GM12878 (cell line): ENCODE measurements around the gene STAT5A. TPM values are rescaled to one million over a fixed set of nuclear protein-coding genes. Genes with fewer than 3 reads are reported as not detected.

Experiments
- ATAC-seq: fragments of 200-7000 bp; cut with Tn5 transposase; 3 replicates; pipeline ENCODE4 v1.9.1; 2020; ENCODE audit warnings: mild to moderate bottlenecking, moderate library complexity
- BruUV-seq: library from RNA; stranded (reverse); fragments of 400-500 nt; replicated peaks from 2 replicates; lab custom pipeline; 2021; lab: Mats Ljungman, UMichigan
- CTCF ChIA-PET: fragments of 300-600 bp; sonication (Branson Sonifier 250); formaldehyde crosslinking; extraction: SDS; loops from one replicate; lab custom pipeline; 2021; ENCODE audit warnings: inconsistent platforms; lab: Yijun Ruan, JAX
- POLR2A ChIA-PET: fragments of 350-600 bp; formaldehyde crosslinking; extraction: SDS; loops from one replicate; lab custom pipeline; 2021; ENCODE audit warnings: inconsistent platforms; lab: Charles Lee
- RAD21 ChIA-PET: fragments of 300-600 bp; sonication (Branson Sonifier 250); formaldehyde crosslinking; loops from one replicate; lab custom pipeline; 2023; ENCODE audit warnings: antibody characterized with exemption; ENCODE audit not compliant: unreplicated experiment; lab: Charles Lee
- SMC1A ChIA-PET: fragments of 300-600 bp; sonication (Branson Sonifier 250); formaldehyde crosslinking; loops from one replicate; lab custom pipeline; 2023; ENCODE audit not compliant: unreplicated experiment, uncharacterized antibody; lab: Charles Lee
- DNase-seq: peaks from one replicate; pipeline ENCODE4 v3.0.0-alpha.2; 2011; ENCODE audit warnings: low read depth, low spot score
- FAIRE-seq: peaks from 3 replicates; lab custom pipeline; 2011; peaks lifted over from hg19 to GRCh38; lab: Jason Lieb, UNC
- H2AFZ ChIP-seq: 2 replicates; pipeline ENCODE4 v1.6.0; 2011; ENCODE audit warnings: low read depth, low read length, control low read depth; ENCODE audit not compliant: control insufficient read depth
- H3K27ac ChIP-seq: 2 replicates; pipeline ENCODE4 v1.5.1; 2011; ENCODE audit warnings: control low read depth; ENCODE audit not compliant: control insufficient read depth, insufficient read depth
- H3K27me3 ChIP-seq, 2 experiments: replicated peaks in 1 of 2; 2 replicates each; pipeline versions ENCODE4 v1.6.0 to v1.6.1; 2011; ENCODE audit warnings: low read length in 1 of 2; ENCODE audit not compliant: control insufficient read depth in 2 of 2, insufficient read depth in 2 of 2
- H3K36me3 ChIP-seq, 2 experiments: 2 replicates each; pipeline ENCODE4 v1.5.1; 2011; ENCODE audit warnings: low read length in 1 of 2; ENCODE audit not compliant: control insufficient read depth in 2 of 2, insufficient read depth in 2 of 2
- H3K4me1 ChIP-seq: 2 replicates; pipeline ENCODE4 v1.6.1; 2011; ENCODE audit warnings: mild to moderate bottlenecking, low read length, moderate library complexity, mixed read lengths; ENCODE audit not compliant: control insufficient read depth, insufficient read depth
- H3K4me2 ChIP-seq: 2 replicates; pipeline ENCODE4 v1.6.0; 2011; ENCODE audit warnings: control low read depth; ENCODE audit not compliant: control insufficient read depth, insufficient read depth
- H3K4me3 ChIP-seq: fragments of 200-600 bp; sonication (generic); 2 replicates; pipeline ENCODE4 v1.5.1; 2016
- H3K79me2 ChIP-seq: 2 replicates; pipeline ENCODE4 v1.6.0; 2011; ENCODE audit warnings: low read length; ENCODE audit not compliant: control insufficient read depth, insufficient read depth
- H3K9ac ChIP-seq: 2 replicates; pipeline ENCODE4 v1.8.0; 2011; ENCODE audit warnings: low read length, control low read depth, mixed read lengths; ENCODE audit not compliant: control insufficient read depth, insufficient read depth
- H3K9me3 ChIP-seq: replicated peaks from 3 replicates; pipeline ENCODE4 v1.5.1; 2011; ENCODE audit warnings: mild to moderate bottlenecking, low read length; ENCODE audit not compliant: control insufficient read depth, insufficient read depth
- H4K20me1 ChIP-seq: 2 replicates; pipeline ENCODE4 v1.6.0; 2011; ENCODE audit not compliant: control insufficient read depth, insufficient read depth
- ASH2L ChIP-seq: fragments of 300-600, 200-600 bp; sonication (generic); IDR thresholded peaks from 2 replicates; pipeline ENCODE4 v1.6.1; 2017; ENCODE audit warnings: low read depth, mild to moderate bottlenecking, borderline replicate concordance
- BACH1 ChIP-seq: fragments of 450-650 bp; IDR thresholded peaks from 2 replicates; pipeline ENCODE4 v1.6.1; 2017; ENCODE audit warnings: mild to moderate bottlenecking, borderline replicate concordance
- BHLHE40 ChIP-seq, 2 experiments: fragments of 450-650 bp in 1 of 2; IDR thresholded peaks; 2 replicates each; pipeline ENCODE4 v1.6.1; 2011 to 2017; ENCODE audit warnings: low read depth in 2 of 2, borderline replicate concordance in 1 of 2, improper control_type of control experiment in 1 of 2, low read length in 1 of 2, mild to moderate bottlenecking in 1 of 2
- EZH2 ChIP-seq: IDR thresholded peaks from 2 replicates; pipeline ENCODE4 v1.6.1; 2012; ENCODE audit warnings: low read depth, mild to moderate bottlenecking, control low read depth, inconsistent platforms, low read length, borderline replicate concordance; ENCODE audit not compliant: control insufficient read depth
- FOXM1 ChIP-seq: IDR thresholded peaks from 2 replicates; pipeline ENCODE4 v1.6.1; 2012; ENCODE audit warnings: low read depth, mild to moderate bottlenecking, inconsistent platforms, low read length, moderate library complexity
- IKZF2 ChIP-seq, 2 experiments: fragments of 450-650 bp; IDR thresholded peaks; 2 replicates each; pipeline ENCODE4 v1.6.1; 2017; ENCODE audit warnings: mild to moderate bottlenecking in 2 of 2, moderate library complexity in 2 of 2
- MTA2 ChIP-seq: fragments of 450-650 bp; IDR thresholded peaks from 2 replicates; pipeline ENCODE4 v1.6.1; 2016; ENCODE audit warnings: low read depth, mild to moderate bottlenecking, moderate library complexity
- MYB ChIP-seq: fragments of 150-350 bp; IDR thresholded peaks from 2 replicates; pipeline ENCODE4 v1.6.1; 2014; ENCODE audit warnings: mild to moderate bottlenecking, low read depth, low read length, borderline replicate concordance
- NR2C2 ChIP-seq: IDR thresholded peaks from 2 replicates; pipeline ENCODE4 v1.6.1; 2011; ENCODE audit warnings: borderline replicate concordance, low read depth; ENCODE audit not compliant: control insufficient read depth, insufficient read length
- PAX8 ChIP-seq: fragments of 450-650 bp; IDR thresholded peaks from 2 replicates; pipeline ENCODE4 v1.6.1; 2017; ENCODE audit warnings: mild to moderate bottlenecking, moderate library complexity
- RELA ChIP-seq: fragments of 450-650 bp; IDR thresholded peaks from 2 replicates; pipeline ENCODE4 v1.8.0; 2014; ENCODE audit warnings: borderline replicate concordance; ENCODE audit not compliant: partially characterized antibody
- SIX5 ChIP-seq: IDR thresholded peaks from 2 replicates; pipeline ENCODE4 v1.6.1; 2011; ENCODE audit warnings: mild to moderate bottlenecking, low read depth, low read length, moderate library complexity; ENCODE audit not compliant: severe bottlenecking
- SREBF2 ChIP-seq: IDR thresholded peaks from 2 replicates; pipeline ENCODE4 v1.6.1; 2012; ENCODE audit warnings: mild to moderate bottlenecking, low read length
- TCF12 ChIP-seq: IDR thresholded peaks from 2 replicates; pipeline ENCODE4 v1.6.1; 2011; ENCODE audit warnings: low read depth, mild to moderate bottlenecking, low read length
- WRNIP1 ChIP-seq: IDR thresholded peaks from 2 replicates; pipeline ENCODE4 v1.6.1; 2011; ENCODE audit warnings: low read depth, low read length, improper control_type of control experiment, borderline replicate concordance
- WGBS: methylation state at CpG from one replicate; pipeline ENCODE4 v1.1.6; 2016; ENCODE audit warnings: low lambda C conversion rate; ENCODE audit not compliant: insufficient replicate concordance, insufficient coverage; ENCODE audit errors: missing lambda C conversion rate; 5-methylcytosine and 5-hydroxymethylcytosine counted together
- in situ Hi-C: fragments of 300-500 bp; cut with MboI; formaldehyde crosslinking; loops from 9 replicates; pipeline ENCODE4 v1.14.3; 2018; ENCODE audit warnings: mixed read lengths
- intact Hi-C: fragments of 100-400 bp; cut with micrococcal nuclease; formaldehyde crosslinking; loops from one replicate; pipeline ENCODE4 v1.14.2; 2022; ENCODE audit not compliant: unreplicated experiment
- polyA plus RNA-seq, 11 experiments: library from polyadenylated mRNA; depleted of rRNA in 4 of 11; unstranded in 6 of 11; stranded (reverse) in 5 of 11; fragments of >200 nt; fragmentation: Nextera tagmentation in 4 of 11; fragmentation: Illumina TruSeq in 1 of 11; extraction: Ambion mirVana in 4 of 11; extraction: Trizol in 1 of 11; gene quantifications; 1 replicate in 1 of 11; 2 replicates in 10 of 11; pipeline versions ENCODE4 v1.2.1 to v1.2.3, GENCODE V29; 2011 to 2016; ENCODE audit warnings: inconsistent platforms in 2 of 11, missing spikeins in 2 of 11, low read depth in 1 of 11
- total RNA-seq, 4 experiments: library from RNA; depleted of rRNA in 3 of 4; stranded (reverse); fragments of >200 nt in 3 of 4; fragmentation: Illumina TruSeq in 1 of 4; extraction: Trizol in 1 of 4; gene quantifications; 2 replicates each; pipeline versions ENCODE4 v1.2.1 to v1.2.3, GENCODE V29; 2013 to 2021
- TF ChIP-seq, protein P1 (sequence below): IDR thresholded peaks from 2 replicates; pipeline ENCODE4 v1.6.1; 2012; ENCODE audit warnings: low read length, inconsistent platforms
- TF ChIP-seq, protein P2 (sequence below): IDR thresholded peaks from 2 replicates; pipeline ENCODE4 v1.6.1; 2011; ENCODE audit warnings: low read depth, mild to moderate bottlenecking, low read length, moderate library complexity, borderline replicate concordance; ENCODE audit errors: extremely low read depth
- TF ChIP-seq, protein P3 (sequence below): fragments of 450-650 bp; formaldehyde crosslinking; IDR thresholded peaks from 2 replicates; pipeline ENCODE4 v1.5.0; 2022; ENCODE audit warnings: mild to moderate bottlenecking, missing genetic modification characterization

The STAT5A gene
- total and polyA plus RNA-seq, 10 of the 15 experiments (the other 5 are each of a cell fraction or from before 2014, with no cell fraction given) = 14.8 to 86.4 (median 41.5) TPM

- Histone ChIP-seq H3K4me2 (no peak overlapping the region), H4K20me1 (no peaks in the 10 kb centered on the region), H3K9me3 (no peaks in the 10 kb centered on the region), H3K36me3 (peaks cover 3 to 32% of the 10 kb centered on the region in 2 experiments; a peak in 3 of 4 replicates), H3K4me3 (no peak overlapping the region), H3K9ac (no peak overlapping the region), H3K4me1 (peaks cover 40% of the 10 kb centered on the region), H3K27me3 (no peaks in the 10 kb centered on the region), H2AFZ (no peak overlapping the region), H3K27ac (no peak overlapping the region), H3K79me2 (no peaks in the 10 kb centered on the region)
- intact Hi-C loops = no loop called here
- CTCF ChIA-PET = interaction anchor here (1.0 to 22.1 kb wide), 4 partner anchors 87 to 210 kb away, joined by 3 to 732 read pairs (median 5); partner anchors contain the start of genes GHDC and HCRT
- BruUV-seq = no TSS peak
- FAIRE-seq = no peak
- RAD21 ChIA-PET = interaction anchor here (1.9 to 21.1 kb wide), 2 partner anchors 86 to 98 kb away, joined by 4 to 373 read pairs; no protein-coding TSS in a partner anchor
- in situ Hi-C loops = no loop called here
- POLR2A ChIA-PET = interaction anchor here (0.7 to 0.8 kb wide), 2 partner anchors 82 to 124 kb away, joined by 4 to 6 read pairs; no protein-coding TSS in a partner anchor
- SMC1A ChIA-PET = interaction anchor here (1.1 to 23.8 kb wide), 2 partner anchors 82 to 123 kb away, joined by 3 to 528 read pairs; partner anchors contain the start of genes GHDC and STAT3
- no peak for ATAC-seq
- 57% methylated on average over 4 of the region's 4 CpGs for WGBS
- no peak for DNase-seq
- TF ChIP-seq SREBF2 (no peak), IKZF2 (IDR thresholded peaks at IDR 0.05) (no peak), NR2C2 (no peak), WRNIP1 (no peak), BACH1 (no peak), MTA2 (no peak), FOXM1 (no peak), RELA (no peak), SIX5 (no peak), TCF12 (no peak), PAX8 (no peak), BHLHE40 (IDR thresholded peaks at IDR 0.05; ENCODE audit: borderline replicate concordance in 1 of 2, low read depth in 2 of 2, low read length in 1 of 2) (no peak), EZH2 (no peak), ASH2L (no peak), MYB (no peak)
- TF ChIP-seq, protein P1, sequence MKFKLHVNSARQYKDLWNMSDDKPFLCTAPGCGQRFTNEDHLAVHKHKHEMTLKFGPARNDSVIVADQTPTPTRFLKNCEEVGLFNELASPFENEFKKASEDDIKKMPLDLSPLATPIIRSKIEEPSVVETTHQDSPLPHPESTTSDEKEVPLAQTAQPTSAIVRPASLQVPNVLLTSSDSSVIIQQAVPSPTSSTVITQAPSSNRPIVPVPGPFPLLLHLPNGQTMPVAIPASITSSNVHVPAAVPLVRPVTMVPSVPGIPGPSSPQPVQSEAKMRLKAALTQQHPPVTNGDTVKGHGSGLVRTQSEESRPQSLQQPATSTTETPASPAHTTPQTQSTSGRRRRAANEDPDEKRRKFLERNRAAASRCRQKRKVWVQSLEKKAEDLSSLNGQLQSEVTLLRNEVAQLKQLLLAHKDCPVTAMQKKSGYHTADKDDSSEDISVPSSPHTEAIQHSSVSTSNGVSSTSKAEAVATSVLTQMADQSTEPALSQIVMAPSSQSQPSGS = no peak
- TF ChIP-seq, protein P2, sequence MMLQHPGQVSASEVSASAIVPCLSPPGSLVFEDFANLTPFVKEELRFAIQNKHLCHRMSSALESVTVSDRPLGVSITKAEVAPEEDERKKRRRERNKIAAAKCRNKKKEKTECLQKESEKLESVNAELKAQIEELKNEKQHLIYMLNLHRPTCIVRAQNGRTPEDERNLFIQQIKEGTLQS = no peak
- TF ChIP-seq, protein P3, sequence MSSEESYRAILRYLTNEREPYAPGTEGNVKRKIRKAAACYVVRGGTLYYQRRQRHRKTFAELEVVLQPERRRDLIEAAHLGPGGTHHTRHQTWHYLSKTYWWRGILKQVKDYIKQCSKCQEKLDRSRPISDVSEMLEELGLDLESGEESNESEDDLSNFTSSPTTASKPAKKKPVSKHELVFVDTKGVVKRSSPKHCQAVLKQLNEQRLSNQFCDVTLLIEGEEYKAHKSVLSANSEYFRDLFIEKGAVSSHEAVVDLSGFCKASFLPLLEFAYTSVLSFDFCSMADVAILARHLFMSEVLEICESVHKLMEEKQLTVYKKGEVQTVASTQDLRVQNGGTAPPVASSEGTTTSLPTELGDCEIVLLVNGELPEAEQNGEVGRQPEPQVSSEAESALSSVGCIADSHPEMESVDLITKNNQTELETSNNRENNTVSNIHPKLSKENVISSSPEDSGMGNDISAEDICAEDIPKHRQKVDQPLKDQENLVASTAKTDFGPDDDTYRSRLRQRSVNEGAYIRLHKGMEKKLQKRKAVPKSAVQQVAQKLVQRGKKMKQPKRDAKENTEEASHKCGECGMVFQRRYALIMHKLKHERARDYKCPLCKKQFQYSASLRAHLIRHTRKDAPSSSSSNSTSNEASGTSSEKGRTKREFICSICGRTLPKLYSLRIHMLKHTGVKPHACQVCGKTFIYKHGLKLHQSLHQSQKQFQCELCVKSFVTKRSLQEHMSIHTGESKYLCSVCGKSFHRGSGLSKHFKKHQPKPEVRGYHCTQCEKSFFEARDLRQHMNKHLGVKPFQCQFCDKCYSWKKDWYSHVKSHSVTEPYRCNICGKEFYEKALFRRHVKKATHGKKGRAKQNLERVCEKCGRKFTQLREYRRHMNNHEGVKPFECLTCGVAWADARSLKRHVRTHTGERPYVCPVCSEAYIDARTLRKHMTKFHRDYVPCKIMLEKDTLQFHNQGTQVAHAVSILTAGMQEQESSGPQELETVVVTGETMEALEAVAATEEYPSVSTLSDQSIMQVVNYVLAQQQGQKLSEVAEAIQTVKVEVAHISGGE = no peak
These were observed 28.5 kb downstream of the STAT5A start for GRCh38 chr17:42316755-42317154.
